HT1080 (cell line): ENCODE data around the gene KLHL12. TPM values are rescaled to one million over a fixed set of nuclear protein-coding genes. Genes with fewer than 3 reads are reported as not detected.

Experiments
- DNase-seq: peaks from one replicate; pipeline ENCODE4 v3.0.0-alpha.2; 2015; ENCODE audit warnings: low read depth
- total RNA-seq: library from RNA; depleted of rRNA; stranded (reverse); fragments of >200 nt; shearing (Covaris generic); gene quantifications from 2 replicates; pipeline ENCODE4 v1.2.3, GENCODE V29; 2014

KLHL12 gene
- total RNA-seq, 1 experiment from 2014 or later: 17.7 TPM

DNA sequence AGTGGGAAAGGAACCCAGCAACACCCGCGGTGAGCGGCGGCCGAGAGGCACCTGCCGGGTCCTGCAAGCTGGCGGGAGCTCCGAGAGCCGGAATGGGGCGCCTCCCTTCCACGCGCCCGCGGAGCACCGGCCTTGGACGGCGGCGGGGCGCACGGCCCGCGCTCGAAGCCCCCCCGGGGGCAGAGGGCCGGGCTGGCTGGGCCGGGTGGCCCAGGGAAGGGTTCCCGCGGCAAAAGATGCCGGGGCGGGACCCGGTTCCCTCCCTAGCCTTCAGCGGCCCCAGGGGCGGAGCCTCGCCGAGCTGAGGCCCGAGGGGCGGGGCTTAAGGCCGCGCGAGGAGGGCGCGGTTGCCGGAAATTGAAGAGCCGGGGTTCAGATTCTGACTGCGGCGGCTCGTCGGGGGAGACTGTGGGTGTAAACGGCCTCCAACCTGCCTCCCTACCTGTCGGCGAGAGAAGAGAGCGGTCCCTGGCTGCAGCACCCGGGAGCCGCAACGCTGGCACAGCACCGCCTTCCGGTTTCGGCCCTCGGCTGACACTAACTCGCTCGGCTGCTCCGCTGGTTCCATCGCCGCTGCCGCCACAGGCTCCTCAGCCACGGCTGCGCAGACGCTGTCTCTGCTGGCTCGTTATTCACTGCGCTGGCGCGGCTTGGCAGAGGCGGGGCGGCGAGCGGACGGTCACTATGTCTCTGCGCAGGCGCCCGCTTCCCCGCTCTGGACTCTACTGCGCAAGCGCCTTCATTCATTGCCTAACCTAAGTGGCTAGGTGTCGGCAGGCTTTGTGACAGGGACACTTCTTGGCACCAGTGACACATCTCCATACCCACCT lies 38.3 kb downstream of the KLHL12 start, which contains the start of gene RABIF:
TSS of gene RABIF (minus strand) at position 619 of the 830 bp plus-strand sequence. CDS start at position 568, 51 bp downstream.
- peak; percentile 92 for DNase-seq

DNA sequence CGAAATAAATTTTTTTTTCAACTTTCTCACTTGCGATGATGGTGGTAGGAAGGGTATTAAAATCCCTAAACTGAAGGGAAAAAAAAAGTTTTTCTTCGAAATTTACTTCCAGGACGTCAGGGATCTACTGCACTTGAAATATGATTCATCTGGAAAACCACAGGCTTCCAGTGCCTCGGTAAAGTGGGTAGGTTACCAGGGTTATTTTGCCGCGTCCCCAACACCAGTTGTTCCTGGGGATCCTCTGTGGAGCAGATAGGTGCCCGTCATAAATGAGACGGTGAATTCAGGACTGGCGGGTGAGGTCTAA lies 38.9 kb downstream of the KLHL12 start:
- DNase-seq: no peak

DNA sequence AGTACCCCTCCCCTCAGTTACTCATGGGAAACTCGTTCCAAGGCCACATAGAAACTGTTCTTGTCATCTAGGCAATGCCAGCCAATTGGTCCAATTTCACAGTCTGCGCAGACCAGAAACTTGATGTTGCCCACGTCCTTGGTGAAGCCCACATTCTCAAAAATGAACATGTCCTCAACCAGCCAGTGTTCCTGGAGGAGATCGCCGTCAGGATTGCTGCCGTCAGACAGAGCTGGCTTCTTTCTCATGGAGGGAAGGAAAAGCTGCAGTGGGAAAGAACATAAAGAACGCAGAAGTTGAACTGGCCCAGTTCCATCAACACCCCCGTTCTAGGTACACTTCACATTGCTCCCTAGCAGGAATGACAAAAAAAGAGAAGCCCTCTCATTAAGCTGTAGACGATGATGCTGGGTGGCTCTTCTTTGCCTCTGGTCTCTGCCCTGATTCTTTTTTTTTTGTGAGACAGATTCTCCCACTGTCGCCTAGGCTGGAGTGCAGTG lies 46.0 kb downstream of the KLHL12 start:
- no peak for DNase-seq

DNA sequence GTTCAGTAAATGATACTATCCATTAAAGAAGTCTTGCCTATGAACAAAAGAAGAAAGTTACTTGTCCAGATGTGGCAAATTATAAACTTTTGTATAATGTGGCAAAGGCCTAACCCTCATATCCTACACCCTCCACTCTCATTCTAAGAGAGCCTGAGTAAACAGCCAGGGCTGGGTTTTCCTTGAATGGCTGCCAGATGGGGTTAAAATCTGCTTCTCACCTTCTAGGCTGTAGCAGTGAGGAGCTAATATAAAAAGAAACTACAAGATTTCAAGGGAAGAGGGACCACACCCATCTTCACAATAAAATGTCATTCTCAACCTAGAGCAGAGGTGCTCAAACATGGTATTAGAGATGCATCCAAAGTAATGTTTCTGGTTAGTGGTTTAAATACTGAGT lies 47.0 kb downstream of the KLHL12 start:
- DNase-seq: no peak

DNA sequence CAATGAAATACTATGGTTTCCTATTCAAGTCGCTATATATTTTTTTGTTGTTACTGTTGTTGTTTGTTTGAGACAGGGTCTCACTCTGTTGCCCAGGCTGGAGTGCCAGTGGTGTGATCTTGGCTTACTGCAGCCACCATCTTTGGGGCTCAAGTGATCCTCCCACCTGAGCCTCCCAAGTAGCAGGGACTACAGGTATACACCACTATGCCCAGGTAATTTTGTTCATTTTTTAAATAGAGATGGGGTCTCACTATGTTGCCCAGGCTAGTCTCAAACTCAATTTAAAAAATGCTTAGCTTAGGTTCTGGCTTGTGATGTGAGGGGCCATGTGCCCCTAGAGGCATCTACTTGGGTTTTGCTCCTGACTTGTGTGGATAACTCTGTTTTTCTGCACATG lies 47.9 kb downstream of the KLHL12 start:
- no peak for DNase-seq

DNA sequence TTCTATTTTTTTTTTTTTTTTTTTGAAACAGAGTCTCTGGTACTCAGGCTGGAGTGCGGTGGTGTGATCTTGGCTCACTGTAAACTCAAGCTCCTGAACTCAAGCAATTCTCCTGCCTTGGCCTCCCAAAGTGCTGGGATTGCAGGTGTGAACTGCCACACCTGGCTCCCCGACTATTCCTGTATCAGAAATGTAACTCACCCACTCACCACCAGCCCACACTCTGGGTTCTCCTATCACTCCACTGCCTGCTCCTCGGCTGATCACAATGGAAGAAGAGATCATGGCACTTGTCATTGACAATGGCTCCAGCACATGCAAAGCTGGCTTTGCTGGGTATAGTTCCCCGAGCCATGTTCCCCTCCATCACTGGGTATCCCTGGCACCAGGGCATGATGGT lies 54.0 kb downstream of the KLHL12 start:
- DNase-seq: no peak

DNA sequence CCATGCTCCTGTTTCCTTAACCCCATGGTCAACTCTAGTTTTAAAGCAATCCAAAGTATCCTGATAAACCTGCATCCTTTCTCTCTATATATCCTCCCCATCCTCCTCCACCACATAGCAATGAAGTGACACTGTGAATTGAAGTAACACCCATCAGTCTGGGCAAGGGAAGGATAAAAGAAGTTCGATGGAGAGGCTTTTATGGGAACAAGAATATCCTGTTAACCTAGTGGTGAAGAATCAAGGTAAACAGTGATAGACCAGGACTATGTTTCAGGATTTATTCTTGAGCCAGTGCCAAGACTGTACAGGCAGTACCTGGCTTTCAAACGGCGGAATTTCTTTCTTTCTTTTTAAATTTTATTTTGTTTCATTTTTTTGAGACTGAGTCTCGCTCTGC lies 55.7 kb downstream of the KLHL12 start:
- DNase-seq: no peak

DNA sequence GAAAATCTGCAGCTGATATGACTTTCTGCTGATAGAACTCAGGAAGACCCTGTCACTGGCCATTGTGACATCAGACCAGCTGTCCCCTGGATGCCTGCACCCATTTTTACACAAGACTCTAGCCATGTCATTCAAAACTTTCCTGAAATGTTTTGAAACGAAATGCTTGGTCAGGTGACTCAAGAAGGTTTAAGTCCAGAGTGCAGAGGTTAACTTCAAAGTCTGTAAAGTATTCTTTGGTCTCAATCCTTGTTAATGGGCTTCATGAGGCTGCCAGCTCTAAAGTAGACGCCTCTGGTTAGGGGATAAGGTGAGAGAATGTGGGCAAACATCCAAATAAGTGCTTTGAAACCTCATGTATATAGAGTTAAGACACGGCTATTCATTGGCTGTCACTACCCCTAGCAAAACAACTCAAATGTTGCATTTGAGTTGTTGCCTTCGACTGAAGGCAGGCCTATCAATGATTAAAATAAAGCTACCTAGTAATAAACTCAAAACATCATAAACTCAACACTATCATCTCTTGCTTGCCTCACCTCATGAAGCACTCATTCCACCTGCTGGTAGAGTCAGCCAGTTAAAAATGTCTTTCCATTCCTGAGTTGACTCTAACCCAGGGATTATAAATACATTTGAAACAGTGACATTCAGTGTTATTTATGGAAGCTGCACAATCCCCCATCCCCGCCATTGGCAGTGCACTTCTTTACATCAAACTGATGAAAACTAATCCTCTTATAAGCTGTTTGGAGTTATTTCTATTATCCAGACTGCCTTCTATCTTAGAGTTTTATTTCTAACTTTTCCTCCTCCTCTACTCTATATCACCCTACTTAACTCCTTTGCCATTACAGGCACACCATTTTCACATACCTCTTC lies 64.1 kb downstream of the KLHL12 start:
- no peak for DNase-seq

DNA sequence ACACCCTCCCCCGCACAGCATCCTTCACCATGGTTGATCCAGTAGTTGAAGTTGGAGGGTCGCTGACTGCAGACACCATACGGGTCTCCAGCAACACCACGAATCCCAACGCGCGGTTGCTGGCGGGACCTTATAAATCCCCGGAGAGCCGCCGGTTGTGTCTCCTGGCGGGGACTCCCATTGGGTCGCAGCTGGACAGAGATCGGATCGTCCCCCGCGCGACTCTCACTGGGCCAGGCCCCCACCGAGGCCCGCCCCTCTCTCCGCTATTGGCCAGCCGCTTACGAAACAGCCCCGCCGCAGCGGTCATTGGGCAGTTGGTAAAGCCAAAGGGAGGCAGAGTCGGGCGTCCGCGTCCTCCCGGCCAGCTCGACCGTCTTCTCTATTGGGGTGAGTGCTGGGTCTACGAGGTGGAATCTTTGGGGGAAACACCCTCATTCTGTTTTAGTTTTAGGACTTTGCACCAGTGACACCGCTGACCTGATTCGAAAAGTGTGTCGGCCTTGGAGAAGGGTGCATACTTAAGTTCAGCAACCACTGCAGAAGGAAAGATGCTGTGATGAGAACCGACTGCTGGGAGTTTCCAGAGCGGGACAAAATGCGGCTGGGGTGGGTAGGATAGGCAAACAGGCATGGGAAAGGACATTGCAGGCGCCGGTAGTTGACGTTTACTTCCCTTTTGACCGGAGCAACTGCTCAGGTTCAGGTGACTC lies 65.5 kb downstream of the KLHL12 start:
- peak; percentile 86 for DNase-seq

DNA sequence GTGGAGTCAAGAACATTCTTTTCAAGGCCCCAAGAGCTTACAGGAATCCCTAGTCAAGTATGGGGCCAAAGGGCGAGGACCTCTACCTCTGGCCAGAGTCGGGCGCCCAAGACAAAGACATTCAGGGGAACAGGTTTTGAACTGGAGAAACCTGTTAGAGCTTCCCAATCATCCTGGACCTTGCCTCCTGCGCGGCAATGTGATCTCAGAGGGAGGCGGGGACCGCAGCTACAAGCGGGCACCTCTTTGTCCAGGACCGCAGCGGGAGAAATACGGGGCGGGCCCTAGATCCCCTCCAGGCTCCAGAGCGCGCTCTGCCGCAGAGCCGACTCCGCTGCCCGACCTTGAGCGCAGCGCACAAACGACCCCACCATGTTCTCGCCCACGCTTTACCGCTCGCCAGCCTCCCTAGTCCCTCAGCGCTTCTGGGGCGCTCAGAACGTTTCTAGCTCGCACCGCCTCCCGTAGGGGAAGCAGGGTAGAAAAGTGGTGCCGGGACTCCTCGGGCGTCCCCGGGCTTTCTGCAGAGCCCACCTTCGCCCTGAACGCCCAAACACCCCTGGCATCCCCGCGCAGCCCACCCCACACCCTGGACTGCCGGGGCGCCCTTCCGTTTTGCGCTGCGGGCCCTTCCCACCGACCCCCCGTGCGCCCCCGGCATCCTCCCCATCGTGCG lies 66.2 kb downstream of the KLHL12 start:
- peak; percentile 31 for DNase-seq

DNA sequence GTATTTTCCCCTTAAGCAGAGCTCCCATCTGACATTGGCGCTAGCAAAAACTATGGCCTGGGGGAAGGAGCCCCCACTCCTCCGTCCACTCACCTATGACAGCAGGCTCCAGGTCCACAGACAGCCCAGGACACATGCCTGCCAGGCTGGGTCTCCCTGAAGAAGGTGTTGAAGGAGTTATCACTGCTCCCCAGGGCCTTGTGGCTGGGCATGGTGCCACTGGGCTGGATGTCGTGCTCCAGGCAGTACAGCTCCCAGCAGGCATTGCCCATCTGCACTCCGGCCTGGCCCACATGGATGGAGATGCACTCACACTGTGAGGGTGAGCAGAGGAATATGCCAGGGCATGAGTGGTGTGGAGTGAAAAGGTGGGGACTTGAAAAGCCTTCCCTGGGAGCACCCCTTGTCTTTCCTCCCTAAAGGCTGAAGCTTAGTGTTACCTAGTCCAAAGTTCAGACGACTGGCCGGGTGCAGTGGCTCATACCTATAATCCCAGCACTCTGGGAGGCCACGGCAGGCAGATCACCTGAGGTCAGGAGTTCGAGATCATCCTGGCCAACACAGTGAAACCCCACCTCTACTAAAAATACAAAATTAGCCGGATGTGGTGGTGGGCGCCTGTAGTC lies 68.1 kb downstream of the KLHL12 start:
- no peak for DNase-seq

DNA sequence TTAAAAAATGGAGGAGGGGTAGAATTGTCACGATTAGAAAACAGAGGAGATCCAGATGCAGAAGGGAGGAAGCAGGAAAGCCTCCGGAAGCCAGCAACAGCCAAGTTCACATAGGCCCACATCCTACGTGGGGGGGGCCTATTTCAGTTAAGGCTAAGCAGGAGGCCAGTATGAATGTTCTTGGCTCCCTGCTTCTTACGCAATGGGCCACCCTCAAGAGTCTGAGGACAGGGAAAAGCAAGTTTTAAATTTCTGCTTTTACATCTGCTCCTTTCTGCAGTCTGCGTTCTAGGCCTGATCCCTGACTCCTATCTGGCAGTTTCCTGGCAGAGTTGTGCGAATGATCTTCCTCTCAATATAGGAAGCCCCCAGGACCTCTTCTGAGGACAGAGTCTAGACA lies 68.7 kb downstream of the KLHL12 start:
- no peak for DNase-seq

DNA sequence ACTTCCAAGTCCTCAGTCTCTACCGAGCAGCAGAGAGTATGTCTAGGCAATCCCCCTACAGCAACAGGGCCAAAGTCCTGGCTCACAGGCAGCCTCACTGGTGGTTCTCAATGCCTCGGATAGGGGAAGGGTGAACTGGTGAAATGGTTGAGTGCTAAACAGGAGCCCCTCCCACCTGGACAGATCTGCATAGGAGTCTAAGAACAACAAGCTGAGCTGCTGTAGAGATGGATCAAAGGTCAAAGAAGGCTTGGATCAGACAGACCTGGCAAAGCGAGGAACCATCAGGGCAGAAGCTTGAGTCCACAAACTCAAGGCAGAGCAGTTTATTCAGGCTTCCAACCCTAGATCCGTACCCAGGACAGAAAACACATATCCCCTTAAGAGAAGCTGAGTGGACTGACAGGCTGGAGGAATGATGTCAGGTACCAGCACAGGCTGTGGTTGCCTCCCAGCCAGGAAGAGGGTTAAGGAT lies 69.9 kb downstream of the KLHL12 start:
- DNase-seq: no peak

DNA sequence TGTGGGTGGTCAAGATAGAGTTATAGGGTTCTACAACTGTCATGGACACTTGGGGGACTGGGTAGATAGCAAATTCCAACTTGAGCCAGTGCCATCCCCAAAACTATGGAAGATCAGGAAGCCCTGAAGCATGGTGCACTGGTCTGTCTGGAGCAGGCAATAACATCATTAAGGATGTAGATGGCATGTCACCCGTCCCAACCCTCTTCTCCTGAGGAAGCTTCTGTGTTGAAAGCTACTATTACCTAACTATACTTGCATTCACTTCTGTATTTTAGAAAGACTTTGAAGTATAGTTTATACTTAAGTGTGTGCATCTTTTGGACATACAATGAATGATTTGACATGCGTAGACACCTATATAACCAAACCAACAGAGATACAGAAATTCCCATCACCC lies 71.0 kb downstream of the KLHL12 start:
- DNase-seq: no peak

DNA sequence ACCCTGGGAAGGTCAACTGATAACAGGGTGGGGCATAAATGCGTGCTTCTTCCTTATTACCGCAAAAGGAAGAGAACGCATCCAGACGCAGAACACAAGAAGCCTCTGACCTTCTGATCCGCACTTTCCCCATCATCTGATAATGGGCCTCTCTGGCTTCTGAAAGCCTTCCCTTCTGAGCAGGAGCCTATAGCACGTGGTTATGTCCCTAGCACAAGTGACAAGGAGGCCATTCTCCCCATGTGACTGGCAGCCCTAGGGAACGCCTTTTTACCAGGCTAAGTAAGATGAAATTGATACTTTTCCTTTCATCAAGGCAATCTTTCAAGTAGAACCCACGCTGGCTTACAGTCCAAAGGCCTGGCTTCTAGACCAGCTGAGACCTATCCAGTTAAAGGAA lies 72.2 kb downstream of the KLHL12 start:
- DNase-seq: no peak

DNA sequence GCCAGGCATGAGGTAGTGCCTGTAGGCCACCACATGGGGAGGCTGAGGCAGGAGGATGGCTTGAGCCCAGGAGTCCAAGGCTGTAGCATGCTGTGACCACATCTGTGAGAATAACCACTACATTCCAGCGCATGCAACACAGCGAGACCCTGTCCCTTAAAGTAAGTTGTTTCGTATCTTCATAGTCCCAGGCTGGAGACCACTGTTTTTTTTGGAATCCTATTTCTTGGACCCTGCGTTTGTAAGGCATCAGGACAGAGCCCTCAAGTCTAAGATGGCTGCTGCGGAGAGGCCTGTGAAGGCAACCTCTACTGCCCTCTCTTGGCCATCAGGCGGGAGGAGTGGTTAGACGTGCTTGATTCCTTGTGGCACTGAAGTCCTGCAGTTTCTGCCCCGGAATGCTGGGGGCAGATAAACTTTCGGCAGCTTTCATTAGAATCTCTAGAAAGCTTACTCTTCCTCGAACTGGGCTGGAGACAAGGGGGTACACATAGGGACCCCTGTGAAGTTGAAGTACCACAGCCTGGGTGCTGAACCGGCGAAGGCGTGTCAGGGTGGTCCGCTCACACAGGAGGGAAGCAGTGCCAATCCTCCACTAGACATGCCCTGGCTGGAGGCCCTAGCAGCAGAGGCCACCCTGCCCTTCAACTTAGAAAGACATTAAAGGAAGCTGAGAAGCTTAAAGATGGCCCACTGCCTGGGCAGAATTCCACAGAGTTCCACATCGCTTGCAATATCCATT lies 74.7 kb downstream of the KLHL12 start:
- DNase-seq: peak; percentile 64

DNA sequence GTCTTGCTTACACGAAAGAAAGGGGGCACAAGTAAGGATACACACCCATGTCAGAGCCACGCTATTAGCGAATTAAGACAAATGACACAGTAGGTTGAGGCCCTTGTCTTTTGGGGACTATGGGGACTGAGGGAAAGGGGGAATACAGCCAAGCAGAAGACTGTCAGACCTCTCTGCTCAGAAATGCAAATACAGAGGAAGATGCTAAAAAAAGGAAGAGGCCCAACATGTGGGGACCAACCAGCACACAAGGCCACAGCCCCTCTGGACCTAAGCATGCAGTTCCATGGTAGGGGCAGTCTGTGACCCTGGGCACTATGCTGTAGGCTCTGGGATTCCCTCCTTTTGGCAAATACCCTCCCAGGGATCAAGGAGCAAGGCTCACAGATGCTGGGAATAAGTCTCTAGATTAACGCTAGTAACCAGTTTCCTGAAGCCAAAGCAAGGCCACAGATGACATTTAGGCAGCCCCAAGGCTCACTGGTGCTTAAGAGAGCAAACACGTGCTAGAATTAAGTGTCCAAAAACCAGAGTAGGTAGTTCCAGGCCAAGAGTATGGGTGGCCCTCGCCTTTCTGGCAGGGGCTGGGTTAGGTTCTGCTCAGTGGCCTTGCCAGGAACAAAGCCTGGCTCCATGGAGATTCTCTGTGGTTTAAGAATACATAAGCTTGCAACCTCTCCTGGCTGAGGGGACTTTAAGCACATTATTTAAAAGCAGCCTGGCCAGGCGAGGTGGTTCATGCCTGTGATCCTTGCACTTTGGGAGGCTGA lies 76.3 kb downstream of the KLHL12 start:
- no peak for DNase-seq

DNA sequence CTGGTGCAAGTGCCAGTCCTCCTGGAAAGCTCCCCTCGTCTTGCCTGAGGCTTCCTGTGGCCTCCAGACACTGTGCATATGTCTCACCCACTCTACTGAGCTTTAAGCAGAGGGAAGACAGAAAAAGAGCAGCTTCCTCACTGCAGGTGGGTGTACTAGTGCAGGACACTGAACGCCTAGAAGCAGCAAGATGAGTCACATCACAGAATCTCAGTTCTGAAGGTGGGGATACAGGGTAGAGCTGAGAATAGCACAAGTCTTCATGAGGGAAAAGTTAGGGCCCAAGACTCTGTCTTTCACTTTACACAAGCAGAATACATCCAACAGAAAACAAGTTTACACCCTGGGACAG lies 78.9 kb downstream of the KLHL12 start:
- no peak for DNase-seq

DNA sequence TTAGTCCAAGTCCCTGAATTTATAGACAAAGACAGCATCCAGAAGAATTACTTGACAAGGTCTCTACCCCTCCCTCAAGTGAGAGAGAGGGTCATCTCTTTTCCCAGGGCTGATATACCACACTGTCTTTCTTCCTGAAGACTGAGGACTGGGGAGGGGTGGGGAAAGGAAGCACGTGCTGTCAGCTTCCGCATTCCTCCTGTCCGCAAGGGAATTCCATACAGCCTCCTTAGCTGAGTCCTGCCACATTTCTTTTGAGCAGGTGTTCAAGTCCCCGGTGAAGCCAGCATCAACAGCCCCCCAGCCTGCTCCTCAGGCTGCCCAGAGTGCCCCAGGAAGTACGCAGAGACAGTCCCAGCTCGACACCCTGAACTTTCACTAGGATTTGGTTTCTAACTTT lies 82.1 kb downstream of the KLHL12 start:
- no peak for DNase-seq
